Psoas muscle (tissue), 8 donors: ENCODE results near the gene NHEJ1. TPM values are rescaled to one million over a fixed set of nuclear protein-coding genes. Genes with fewer than 3 reads are reported as not detected.
A peak's percentile ranks its signal among the peaks of the same experiment; 100 is the strongest.

Experiments
- ATAC-seq, 4 donors: fragments of 200-7000 bp; cut with Tn5 transposase; one replicate each; pipeline ENCODE4 v1.9.1; 2020; ENCODE audit warnings: moderate library complexity in 3 of 4, mild to moderate bottlenecking in 2 of 4
- DNase-seq, 2 donors: peaks; one replicate each; pipeline ENCODE4 v3.0.0-alpha.2; 2020
- H3K27ac ChIP-seq: fragments of 200-600 bp; one replicate; pipeline ENCODE4 v1.8.0; 2022
- H3K27me3 ChIP-seq, 3 donors: fragments of 200-600 bp in 1 of 3; one replicate each; pipeline versions ENCODE4 v1.6.1 to v1.8.0; 2013 to 2022; ENCODE audit warnings: low read length in 2 of 3, mild to moderate bottlenecking in 2 of 3, moderate library complexity in 1 of 3; ENCODE audit not compliant: insufficient read depth in 3 of 3
- H3K36me3 ChIP-seq, 2 donors: fragments of 200-600 bp in 1 of 2; one replicate each; pipeline versions ENCODE4 v1.6.1 to v1.8.0; 2013 to 2022; ENCODE audit warnings: low read depth in 1 of 2, mild to moderate bottlenecking in 1 of 2, moderate library complexity in 1 of 2; ENCODE audit not compliant: insufficient read depth in 1 of 2
- H3K4me1 ChIP-seq: fragments of 200-600 bp; one replicate; pipeline ENCODE4 v1.8.0; 2022
- H3K4me3 ChIP-seq: fragments of 200-600 bp; one replicate; pipeline ENCODE4 v1.8.0; 2022; ENCODE audit warnings: mild to moderate bottlenecking
- H3K9me3 ChIP-seq: fragments of 200-600 bp; one replicate; pipeline ENCODE4 v1.8.0; 2022
- WGBS, 3 donors: extraction: QIAGEN DNeasy Blood & Tissue Kit; methylation state at CpG; one replicate each; pipeline versions ENCODE4 v1.1.6 to v1.1.7; 2013; 5-methylcytosine and 5-hydroxymethylcytosine counted together
- intact Hi-C, 2 donors: fragments of 100-400 bp; cut with DNase I; formaldehyde crosslinking; loops; one replicate each; pipeline versions ENCODE4 v1.11.0 to v1.14.2; 2022
- polyA plus RNA-seq, 3 donors: library from polyadenylated mRNA; stranded (reverse); fragments of 200-250 nt; gene quantifications; one replicate each; pipeline ENCODE4 v1.2.3, GENCODE V29; 2013
- total RNA-seq, 4 donors: library from RNA; stranded (reverse); fragmentation: NEBNext Ultra II Directional in 2 of 4; extraction: Animal tissue kit (Norgen Biotek cat#: 25700) in 2 of 4; gene quantifications; one replicate each; pipeline versions ENCODE4 v1.2.1 to v1.2.4, GENCODE V29; 2021 to 2023
- TF ChIP-seq, protein P1 (sequence below): fragments of 200-600 bp; IDR thresholded peaks from one replicate; pipeline ENCODE4 v1.8.0; 2022; ENCODE audit warnings: antibody characterized with exemption
- donor health status: healthy with polysubstance abuse.
- donor health status: DM: no; HTN: no; CAD: no; lungs with moderate emphysema.
- donor health status: Bipolar disorder and iron deficiency.
- donor health status: healthy.
- donor health status: DM: yes; HTN: yes; CAD: no.
- donor health status: DM: no; HTN: no; CAD: no.
- donor health status: DM: no; HTN: no; CAD: no.
- donor health status: DM: yes; HTN: yes; CAD: no.

The NHEJ1 gene
- total and polyA plus RNA-seq, 7 donors: 10.7 to 20.5 (median 14.4) TPM

- Histone ChIP-seq H3K4me3 (peak overlapping the region; percentile 75), H3K4me1 (peaks cover 15% of the 10 kb centered on the region), H3K27me3 (no peaks in the 10 kb centered on the region), H3K27ac (peak overlapping the region; percentile 91), H3K36me3 (peaks cover 3 to 48% of the 10 kb centered on the region in 2 donors), H3K9me3 (no peaks in the 10 kb centered on the region)
- ATAC-seq (peak in 2 of 4 donors; percentile 1 to 19), DNase-seq (no peak)
- intact Hi-C loops: no loop called here
- TF ChIP-seq, protein P1, sequence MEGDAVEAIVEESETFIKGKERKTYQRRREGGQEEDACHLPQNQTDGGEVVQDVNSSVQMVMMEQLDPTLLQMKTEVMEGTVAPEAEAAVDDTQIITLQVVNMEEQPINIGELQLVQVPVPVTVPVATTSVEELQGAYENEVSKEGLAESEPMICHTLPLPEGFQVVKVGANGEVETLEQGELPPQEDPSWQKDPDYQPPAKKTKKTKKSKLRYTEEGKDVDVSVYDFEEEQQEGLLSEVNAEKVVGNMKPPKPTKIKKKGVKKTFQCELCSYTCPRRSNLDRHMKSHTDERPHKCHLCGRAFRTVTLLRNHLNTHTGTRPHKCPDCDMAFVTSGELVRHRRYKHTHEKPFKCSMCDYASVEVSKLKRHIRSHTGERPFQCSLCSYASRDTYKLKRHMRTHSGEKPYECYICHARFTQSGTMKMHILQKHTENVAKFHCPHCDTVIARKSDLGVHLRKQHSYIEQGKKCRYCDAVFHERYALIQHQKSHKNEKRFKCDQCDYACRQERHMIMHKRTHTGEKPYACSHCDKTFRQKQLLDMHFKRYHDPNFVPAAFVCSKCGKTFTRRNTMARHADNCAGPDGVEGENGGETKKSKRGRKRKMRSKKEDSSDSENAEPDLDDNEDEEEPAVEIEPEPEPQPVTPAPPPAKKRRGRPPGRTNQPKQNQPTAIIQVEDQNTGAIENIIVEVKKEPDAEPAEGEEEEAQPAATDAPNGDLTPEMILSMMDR: no peak
- WGBS, 3 donors: 16 to 18% (median 17%) methylated on average over 21 to 22 of the region's 22 CpGs
Measured at GRCh38 chr2:219207134-219207883, 46.7 kb upstream of the NHEJ1 start.

GRCh38 chr2:219206328-219207133 lies 45.9 kb upstream of the NHEJ1 start, which contains the start of gene ZFAND2B:
Gene ZFAND2B (plus strand): TSS chr2:219206782. CDS start chr2:219206988, 206 bp downstream.
- Histone ChIP-seq H3K4me1 (peaks cover 15% of the 10 kb centered on the region), H3K27ac (peak within 1 kb of the TSS; percentile 91), H3K9me3 (no peaks in the 10 kb centered on the region), H3K4me3 (peak within 1 kb of the TSS; percentile 75), H3K27me3 (no peaks in the 10 kb centered on the region), H3K36me3 (peaks cover 3 to 41% of the 10 kb centered on the region in 2 donors)
- peak; percentile 97 to 98 (median 98) for ATAC-seq
- TF ChIP-seq, protein P1: peak; percentile 9
- DNase-seq: peak; percentile 95 to 97
- 0 to 1% (median 0%) methylated on average over 59 to 76 of the region's 76 CpGs for WGBS, 3 donors
- intact Hi-C loops: loop anchor here in 1 of 2 donors (1.0 kb wide), 1 partner anchor 28 kb away; the partner anchor contains the start of gene RETREG2

DNA sequence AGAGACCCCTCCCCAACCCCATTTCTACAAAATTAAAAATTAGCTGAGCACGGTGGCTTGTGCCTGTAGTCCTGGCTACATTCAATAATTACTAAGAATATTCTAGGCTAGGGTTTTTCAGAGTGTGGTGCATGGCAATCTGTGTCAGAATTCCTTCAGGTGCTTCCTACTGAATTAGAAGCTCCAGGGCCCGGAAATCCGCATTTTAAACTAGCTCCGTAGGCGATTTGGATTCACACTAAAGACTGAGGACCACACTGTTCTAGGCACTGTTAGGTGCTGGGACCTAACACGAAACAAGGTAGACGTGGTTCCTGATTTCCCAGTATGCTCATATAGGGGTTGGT lies 45.3 kb upstream of the NHEJ1 start:
- ATAC-seq (no peak), DNase-seq (no peak)
- intact Hi-C loops: loop anchor here in 1 of 2 donors (1.0 kb wide), 1 partner anchor 28 kb away; the partner anchor contains the start of gene RETREG2
- TF ChIP-seq, protein P1: no peak
- peaks cover 3 to 35% of the 10 kb centered on the region in 2 donors for H3K36me3 ChIP-seq
- no peaks in the 10 kb centered on the region for H3K27me3 ChIP-seq
- H3K9me3 ChIP-seq: no peaks in the 10 kb centered on the region
- H3K27ac ChIP-seq: peak overlapping the region; percentile 91
- peaks cover 15% of the 10 kb centered on the region for H3K4me1 ChIP-seq
- WGBS, 3 donors: 18 to 23% (median 19%) methylated on average over 7 of the region's 7 CpGs
- H3K4me3 ChIP-seq: peak overlapping the region; percentile 75

DNA sequence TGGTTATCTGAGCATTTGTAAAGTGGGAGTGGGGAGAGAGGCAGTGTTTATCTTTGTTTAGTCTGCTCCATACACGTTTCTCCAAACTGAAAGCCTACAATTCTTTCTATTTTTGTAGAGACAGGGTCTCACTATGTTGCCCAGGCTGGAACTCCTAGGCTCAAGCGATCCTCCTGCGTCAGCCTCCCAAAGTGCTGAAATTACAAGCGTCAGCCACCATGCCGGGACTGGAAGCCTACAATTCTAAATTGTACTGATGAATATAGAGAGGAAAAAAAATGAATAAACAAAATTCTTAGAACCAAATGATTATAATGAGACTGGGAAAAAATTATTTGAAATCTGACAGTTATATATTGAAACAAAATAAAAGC lies 44.5 kb upstream of the NHEJ1 start:
- intact Hi-C loops: no loop called here
- no peak overlapping the region for H3K27ac ChIP-seq
- H3K27me3 ChIP-seq: no peaks in the 10 kb centered on the region
- no peak overlapping the region for H3K4me3 ChIP-seq
- 83 to 89% (median 86%) methylated on average over 5 of the region's 5 CpGs for WGBS, 3 donors
- TF ChIP-seq, protein P1: no peak
- no peaks in the 10 kb centered on the region for H3K9me3 ChIP-seq
- peaks cover 3 to 27% of the 10 kb centered on the region in 2 donors for H3K36me3 ChIP-seq
- DNase-seq: no peak
- ATAC-seq: no peak
- H3K4me1 ChIP-seq: peaks cover 15% of the 10 kb centered on the region
